GM12872 (cell line): Measurements from ENCODE around the gene KIF5C.

Source experiments
- TF ChIP-seq, protein P1 (sequence below): IDR thresholded peaks from 3 replicates; pipeline ENCODE4 v1.5.1; 2011; ENCODE audit warnings: low read depth, mild to moderate bottlenecking, low read length, moderate library complexity; ENCODE audit not compliant: insufficient read depth

KIF5C gene

DNA sequence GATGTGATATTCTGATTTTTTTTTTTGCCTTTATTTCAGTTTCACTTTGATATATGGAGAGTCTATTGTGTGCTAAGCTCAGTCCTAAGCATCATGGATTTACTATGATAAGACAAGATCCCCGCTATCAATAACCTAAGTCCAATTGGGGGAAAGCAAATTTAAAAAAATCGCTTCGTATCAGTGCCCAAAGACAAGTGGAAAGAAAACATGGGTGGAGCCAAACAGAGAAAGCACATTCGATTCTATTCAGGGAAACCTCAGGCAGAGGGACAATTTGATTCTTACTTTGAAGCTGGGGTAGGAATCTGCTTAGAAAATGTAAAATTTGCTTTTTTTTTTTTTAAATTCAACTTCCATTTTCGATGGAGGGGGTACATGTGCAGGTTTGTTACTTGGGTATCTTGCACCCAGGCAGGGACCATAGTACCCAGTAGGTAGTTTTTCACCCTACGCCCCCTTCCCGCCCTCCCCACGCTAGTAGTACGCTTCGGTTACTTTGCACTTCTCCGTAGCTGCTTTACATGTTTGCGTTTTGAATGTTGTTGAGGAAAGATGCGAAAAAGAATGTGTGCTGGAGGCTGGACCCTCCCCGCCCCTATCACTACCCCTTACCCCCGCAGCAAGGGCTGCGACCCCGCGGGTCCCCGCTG is 12.4 kb downstream of the KIF5C start:
- TF ChIP-seq, protein P1, sequence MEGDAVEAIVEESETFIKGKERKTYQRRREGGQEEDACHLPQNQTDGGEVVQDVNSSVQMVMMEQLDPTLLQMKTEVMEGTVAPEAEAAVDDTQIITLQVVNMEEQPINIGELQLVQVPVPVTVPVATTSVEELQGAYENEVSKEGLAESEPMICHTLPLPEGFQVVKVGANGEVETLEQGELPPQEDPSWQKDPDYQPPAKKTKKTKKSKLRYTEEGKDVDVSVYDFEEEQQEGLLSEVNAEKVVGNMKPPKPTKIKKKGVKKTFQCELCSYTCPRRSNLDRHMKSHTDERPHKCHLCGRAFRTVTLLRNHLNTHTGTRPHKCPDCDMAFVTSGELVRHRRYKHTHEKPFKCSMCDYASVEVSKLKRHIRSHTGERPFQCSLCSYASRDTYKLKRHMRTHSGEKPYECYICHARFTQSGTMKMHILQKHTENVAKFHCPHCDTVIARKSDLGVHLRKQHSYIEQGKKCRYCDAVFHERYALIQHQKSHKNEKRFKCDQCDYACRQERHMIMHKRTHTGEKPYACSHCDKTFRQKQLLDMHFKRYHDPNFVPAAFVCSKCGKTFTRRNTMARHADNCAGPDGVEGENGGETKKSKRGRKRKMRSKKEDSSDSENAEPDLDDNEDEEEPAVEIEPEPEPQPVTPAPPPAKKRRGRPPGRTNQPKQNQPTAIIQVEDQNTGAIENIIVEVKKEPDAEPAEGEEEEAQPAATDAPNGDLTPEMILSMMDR = no peak

DNA sequence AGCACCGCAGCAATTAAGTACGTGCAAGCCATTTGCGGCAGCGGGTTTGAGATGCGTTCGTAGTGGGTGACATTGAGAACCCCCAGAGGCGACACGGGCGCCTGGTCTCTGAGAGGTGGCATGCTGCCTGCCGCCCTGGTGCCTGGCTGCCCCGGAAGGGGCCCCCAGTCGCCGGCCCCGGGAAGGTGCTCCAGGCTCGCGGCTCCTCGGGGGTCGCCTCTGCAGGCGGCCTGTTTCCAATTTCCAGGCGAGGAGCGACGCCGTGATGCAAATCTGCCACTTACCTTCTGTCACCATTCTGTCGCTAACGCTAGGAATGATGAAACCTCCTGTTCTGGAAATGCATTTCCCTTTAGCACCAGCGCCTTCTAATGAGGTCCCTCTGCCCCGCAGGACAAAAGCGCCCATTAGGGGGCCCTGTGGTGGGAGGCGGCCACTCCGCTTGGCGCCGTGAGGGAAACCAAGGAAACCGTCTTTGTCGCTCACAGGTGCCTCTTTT is 13.0 kb downstream of the KIF5C start:
- TF ChIP-seq, protein P1 = no peak

DNA sequence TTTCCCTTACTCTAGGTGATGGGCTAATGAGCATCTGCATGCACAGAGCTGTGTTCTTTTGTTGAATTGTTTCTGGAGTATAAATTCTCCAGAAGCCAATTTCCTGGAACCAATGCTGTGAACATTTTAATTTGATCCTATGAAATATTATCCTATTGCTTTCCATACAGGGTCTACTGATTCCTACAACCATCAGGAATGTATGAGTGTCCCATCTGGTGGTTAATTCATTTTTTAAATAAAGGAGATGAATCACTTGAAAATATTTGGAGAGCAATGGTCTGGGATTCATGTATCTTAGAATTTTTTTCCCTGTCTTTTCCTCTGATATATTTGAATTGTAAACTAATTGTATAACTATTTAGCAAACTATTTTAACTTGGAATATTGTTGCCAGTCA is 14.0 kb downstream of the KIF5C start:
- TF ChIP-seq, protein P1 = no peak

DNA sequence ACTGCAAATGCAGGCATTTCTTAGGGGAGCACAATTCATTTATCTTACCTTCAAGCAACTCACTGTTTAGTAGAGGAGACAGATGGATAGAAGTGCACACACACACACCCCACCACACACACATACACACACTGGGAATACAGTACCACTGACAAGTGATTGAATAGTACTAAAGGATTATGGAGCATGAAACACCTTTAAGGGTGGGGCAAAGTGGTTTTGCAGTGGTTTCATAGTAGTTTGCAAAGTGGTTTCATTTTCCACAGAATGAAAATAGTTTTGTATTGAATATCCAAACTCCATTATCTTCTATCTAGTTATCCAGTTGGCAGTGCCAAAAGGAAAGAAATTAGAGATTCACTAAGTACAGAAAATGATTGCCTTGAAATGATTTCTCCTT is 18.9 kb downstream of the KIF5C start:
- TF ChIP-seq, protein P1 = no peak

DNA sequence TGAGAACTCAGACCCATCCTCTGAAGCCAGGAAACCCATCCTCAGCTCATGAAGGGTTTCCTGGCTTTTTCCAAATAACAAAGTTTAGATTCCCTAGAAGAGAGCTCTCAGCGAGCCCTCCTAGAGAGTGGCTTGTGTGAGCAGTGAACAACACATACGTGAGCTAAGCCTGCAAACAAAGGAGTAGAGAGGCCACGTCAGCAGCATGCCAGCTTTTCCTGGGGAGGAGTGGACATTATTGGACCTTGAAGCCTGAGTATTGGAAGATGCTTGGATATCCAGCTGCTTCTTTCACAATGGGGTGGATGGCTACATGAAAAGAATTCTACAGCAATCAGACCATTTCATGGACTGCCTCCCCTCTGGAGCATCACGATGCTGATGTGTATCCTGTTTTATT is 21.1 kb downstream of the KIF5C start:
- TF ChIP-seq, protein P1 = no peak

DNA sequence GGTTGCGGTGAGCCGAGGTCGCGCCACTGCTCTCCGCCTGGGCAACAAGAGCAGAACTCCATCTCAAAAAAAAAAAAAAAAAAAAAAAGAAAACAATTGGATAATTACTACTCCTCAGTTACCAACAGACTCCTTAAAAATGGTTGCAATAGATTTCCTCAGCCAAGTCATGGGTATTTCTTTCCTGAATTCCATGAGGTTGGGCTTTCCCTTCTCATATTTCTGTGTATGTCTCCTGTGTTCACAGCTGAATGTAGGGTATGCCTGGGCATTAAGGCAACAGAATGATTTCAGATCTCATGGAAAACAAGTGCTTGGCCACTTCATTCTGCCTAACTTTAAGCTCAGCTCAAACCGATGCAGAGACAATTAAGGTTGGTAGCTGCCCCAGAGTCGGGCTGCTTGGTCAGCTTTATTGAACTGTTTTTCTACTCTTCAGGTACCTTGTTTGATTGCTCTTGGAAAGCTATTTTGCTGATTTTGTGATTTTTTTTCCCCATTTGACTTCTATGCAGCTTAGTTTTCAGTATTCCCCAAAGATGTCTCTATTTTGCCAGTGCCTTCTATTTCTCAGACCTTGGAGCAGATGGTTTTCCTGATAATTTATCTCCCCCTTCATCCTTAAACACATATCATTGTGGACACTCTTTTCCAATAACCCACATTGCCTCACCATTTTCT is 24.8 kb downstream of the KIF5C start:
- TF ChIP-seq, protein P1 = no peak

DNA sequence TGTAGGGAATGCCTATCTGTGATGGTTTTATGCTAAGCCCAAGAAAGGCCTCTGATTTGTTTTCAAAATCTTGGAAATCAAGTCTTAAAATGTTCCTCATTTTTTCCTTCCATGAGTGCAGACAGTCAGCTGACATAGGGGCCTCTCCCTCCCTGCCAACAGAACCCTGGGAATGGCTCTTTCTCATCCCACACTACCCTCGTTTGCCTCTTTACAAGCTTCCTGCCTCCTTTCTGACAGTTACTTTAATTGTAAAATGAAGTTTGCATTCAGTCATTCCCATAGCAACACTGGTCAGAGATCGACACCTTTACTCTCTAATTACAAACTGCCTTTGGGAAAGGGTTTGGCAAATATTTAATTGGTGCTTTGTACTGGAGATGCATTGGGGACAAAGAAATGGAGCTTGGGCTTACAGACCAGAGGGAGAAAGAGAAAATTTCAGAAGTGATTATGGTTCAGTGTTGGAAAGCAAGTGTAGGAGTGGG is 25.4 kb downstream of the KIF5C start:
- TF ChIP-seq, protein P1 = no peak
